KOPT-K1 (cell line): Measurements from ENCODE around the gene ALDOB.

Experiments
- H3K27ac ChIP-seq: fragments of 200-600 bp; sonication (generic); 2 replicates; pipeline ENCODE4 v1.5.1; 2016; ENCODE audit warnings: antibody characterized with exemption, mild to moderate bottlenecking, low read depth, low read length; ENCODE audit not compliant: poor library complexity, severe bottlenecking
- H3K36me3 ChIP-seq: fragments of 200-600 bp; sonication (generic); 2 replicates; pipeline ENCODE4 v1.5.1; 2017; ENCODE audit warnings: antibody characterized with exemption, mild to moderate bottlenecking, low read length, moderate library complexity; ENCODE audit not compliant: insufficient read depth
- H3K9me3 ChIP-seq: fragments of 200-600 bp; sonication (generic); 2 replicates; pipeline ENCODE4 v1.5.1; 2017; ENCODE audit warnings: antibody characterized with exemption, low read length, mild to moderate bottlenecking; ENCODE audit not compliant: insufficient read depth, poor library complexity, severe bottlenecking

ALDOB gene

DNA sequence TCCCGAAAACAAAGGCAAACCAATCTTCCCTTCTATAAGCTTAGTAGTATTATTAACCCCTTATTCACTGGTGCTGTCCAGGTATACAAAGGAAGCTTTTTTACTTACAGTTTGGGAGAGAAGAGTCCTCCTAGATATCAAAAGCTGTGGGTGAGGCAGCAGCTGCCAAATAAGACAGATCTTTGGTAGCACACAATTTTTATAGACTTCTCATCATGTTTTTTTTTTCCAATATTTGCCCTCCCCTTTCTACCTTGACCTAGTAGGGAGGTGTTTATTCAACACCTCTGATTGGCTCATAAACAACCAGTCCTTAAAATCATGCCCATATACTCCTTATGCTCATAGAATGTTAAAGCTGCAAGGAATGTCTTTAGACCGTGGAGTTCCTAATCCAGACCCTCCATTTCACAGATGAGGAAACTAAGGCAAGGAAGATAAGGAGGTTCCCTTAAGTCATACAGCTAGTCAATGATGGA is at the start of gene ALDOB:
Gene ALDOB, minus strand, starts transcription at position 174 of the 479 bp plus-strand sequence. CDS start 4,887 bp downstream, outside the sequence.
- H3K27ac ChIP-seq, result no peak within 1 kb of the TSS
- no peaks in the 10 kb centered on the region for H3K36me3 ChIP-seq
- H3K9me3 ChIP-seq, result no peaks in the 10 kb centered on the region

GRCh38 chr9:101484046-101484445 is 48.5 kb upstream of the ALDOB start:
- Histone ChIP-seq H3K36me3 (no peaks in the 10 kb centered on the region), H3K9me3 (no peaks in the 10 kb centered on the region), H3K27ac (no peak overlapping the region)

DNA sequence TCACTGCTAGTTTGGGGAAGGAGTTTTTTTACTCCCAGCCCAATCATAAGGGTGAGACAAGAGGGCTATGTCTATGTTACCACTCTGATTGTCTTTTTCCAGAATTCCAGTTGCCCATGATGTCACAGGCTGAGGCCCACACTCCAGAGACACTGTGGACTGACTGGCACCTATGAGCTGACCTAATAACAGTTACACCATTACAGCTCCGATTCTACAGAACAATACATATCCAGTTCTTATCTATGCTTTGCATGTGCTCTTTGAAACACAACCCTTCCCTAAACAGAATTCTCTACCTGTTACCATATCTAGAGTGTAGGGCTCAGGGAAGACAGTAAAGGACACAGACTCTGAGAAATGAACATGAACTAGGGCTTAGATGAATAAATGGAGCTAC is 45.7 kb upstream of the ALDOB start:
- no peaks in the 10 kb centered on the region for H3K9me3 ChIP-seq
- H3K27ac ChIP-seq, result no peak overlapping the region
- H3K36me3 ChIP-seq, result no peaks in the 10 kb centered on the region

DNA sequence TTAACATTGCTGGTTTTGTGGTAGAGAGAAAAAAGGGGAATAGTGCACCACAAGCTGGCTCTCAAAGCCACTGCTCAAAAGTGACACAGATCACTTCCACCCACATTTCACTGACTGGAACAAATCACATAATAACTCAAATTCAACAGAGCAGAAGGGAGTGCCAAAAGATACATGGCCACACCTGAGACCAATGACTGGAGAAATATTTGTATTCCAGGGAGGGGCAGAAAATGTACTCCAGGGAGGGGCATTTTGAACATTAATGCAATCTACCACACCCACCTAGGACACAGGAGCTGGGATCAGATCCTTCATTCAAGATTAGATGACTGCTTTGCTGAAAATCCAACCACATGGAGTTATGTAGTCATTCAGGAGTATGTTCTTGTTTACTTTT is 44.8 kb upstream of the ALDOB start:
- no peaks in the 10 kb centered on the region for H3K9me3 ChIP-seq
- no peak overlapping the region for H3K27ac ChIP-seq
- H3K36me3 ChIP-seq, result no peaks in the 10 kb centered on the region

DNA sequence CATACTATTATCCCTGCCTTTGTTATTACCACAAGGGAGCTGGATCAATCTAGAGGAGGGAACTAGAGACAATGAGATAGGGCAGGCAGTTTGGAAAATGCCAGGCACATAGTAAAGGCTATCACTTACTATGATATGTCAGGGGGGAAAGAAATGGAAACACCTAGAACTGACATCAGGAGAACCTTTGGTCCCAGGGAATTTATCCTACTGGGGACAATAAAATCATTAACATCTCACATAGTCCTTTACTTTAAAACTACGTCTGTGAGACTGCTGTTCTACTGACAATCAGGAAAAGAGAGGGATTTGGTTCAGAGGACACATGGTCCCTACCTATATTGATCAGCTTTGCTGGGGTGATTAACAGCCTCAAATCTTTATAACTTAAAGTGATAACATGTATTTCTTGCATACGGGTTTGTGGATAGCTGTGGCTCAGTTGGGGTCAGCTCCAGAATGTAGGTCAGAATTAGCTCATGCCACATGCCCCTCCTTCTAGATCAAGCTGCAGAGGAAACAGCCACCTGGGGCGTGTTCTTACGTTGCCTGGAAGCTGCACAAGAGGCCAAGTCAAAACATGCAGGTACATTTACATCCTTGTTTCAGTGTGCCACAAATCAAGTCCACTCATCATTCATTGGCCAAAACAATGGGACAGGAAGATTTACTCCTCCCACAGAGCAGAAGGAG is 43.9 kb upstream of the ALDOB start:
- no peak overlapping the region for H3K27ac ChIP-seq
- H3K36me3 ChIP-seq, result no peaks in the 10 kb centered on the region
- H3K9me3 ChIP-seq, result no peaks in the 10 kb centered on the region

DNA sequence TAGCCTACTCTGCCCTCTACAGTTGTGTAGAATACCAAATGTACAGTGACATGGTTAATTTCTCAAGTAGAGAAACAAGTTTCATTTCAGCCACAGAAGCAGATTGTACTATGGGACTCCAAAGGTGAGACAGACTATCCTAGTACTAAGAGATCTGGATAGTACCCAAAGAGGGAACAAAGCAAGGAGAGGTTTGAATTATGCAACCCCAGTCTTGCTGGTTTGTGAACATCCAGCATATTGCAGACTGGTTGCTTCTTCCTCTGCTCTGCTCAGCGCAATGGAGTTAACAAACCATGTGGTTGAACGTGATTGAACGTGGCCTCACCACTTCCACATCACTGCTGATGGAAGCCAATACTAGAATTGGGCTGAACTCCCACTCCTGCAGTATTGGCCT is 43.3 kb upstream of the ALDOB start:
- no peaks in the 10 kb centered on the region for H3K36me3 ChIP-seq
- H3K27ac ChIP-seq, result no peak overlapping the region

GRCh38 chr9:101478444-101478843 is 42.9 kb upstream of the ALDOB start:
- Histone ChIP-seq H3K27ac (no peak overlapping the region), H3K36me3 (no peaks in the 10 kb centered on the region)

More for the DNA sequence above, 43.3 kb upstream of the ALDOB start:
- H3K9me3 ChIP-seq, result no peaks in the 10 kb centered on the region

GRCh38 chr9:101477736-101478135 is 42.2 kb upstream of the ALDOB start:
- no peaks in the 10 kb centered on the region for H3K9me3 ChIP-seq
- no peak overlapping the region for H3K27ac ChIP-seq
- H3K36me3 ChIP-seq, result no peaks in the 10 kb centered on the region

More at GRCh38 chr9:101478444-101478843, 42.9 kb upstream of the ALDOB start:
- H3K9me3 ChIP-seq, result no peaks in the 10 kb centered on the region

- no peaks in the 10 kb centered on the region for H3K9me3 ChIP-seq
- H3K27ac ChIP-seq, result no peak overlapping the region
- H3K36me3 ChIP-seq, result no peaks in the 10 kb centered on the region
Measured at GRCh38 chr9:101477214-101477613, 41.6 kb upstream of the ALDOB start.

DNA sequence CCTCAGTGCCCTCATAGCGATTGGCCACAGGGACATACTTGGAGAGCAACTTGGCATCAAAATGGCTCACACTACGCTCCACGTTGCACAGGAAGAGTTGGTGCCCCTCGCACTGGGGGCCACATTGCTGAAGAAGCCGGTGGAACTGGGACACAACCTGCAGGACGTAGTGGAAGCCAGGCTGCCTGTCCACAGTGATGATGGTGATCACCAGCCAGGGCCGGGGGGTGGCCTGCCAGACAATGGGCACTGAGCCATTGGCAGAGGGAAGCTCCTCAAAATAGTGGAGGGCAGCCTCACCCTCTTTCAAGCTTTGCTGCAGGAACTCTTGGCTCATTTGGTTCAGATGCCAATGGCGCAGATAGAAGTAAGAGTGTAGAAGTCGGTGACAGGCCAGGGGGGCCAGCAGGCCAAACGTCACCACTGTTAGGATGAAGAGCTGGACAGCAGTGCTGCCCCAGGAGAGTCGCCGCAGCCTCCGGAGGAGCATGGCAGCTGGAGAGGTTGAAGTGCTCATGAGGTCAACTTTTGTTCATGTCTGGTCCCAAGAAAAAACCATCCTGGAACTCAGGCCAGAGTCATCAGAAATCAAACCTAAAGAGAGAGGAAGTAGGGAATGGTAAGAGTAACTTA is 41.1 kb upstream of the ALDOB start:
- H3K9me3 ChIP-seq, result no peaks in the 10 kb centered on the region
- no peaks in the 10 kb centered on the region for H3K36me3 ChIP-seq
- no peak overlapping the region for H3K27ac ChIP-seq

DNA sequence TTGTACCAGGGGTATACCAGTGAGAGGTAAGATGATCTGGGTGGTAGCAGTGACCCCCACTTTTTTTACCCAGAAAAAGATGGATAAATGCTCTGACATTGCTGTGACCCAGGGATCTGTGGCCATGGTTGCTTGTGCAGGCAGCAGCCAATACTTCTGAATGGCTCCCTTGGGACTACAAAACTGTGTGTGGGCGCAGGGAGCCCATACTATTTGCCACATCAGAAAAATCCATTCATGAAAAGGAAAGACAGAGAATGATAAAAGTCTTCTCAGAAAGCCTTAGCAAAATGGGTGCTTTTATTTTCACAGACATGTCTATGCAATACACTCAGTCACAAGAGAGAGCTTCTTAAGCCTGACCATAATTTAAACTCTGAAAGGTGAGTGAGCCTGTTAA is 37.3 kb upstream of the ALDOB start:
- H3K9me3 ChIP-seq, result no peaks in the 10 kb centered on the region
- H3K36me3 ChIP-seq, result no peaks in the 10 kb centered on the region
- H3K27ac ChIP-seq, result no peak overlapping the region

DNA sequence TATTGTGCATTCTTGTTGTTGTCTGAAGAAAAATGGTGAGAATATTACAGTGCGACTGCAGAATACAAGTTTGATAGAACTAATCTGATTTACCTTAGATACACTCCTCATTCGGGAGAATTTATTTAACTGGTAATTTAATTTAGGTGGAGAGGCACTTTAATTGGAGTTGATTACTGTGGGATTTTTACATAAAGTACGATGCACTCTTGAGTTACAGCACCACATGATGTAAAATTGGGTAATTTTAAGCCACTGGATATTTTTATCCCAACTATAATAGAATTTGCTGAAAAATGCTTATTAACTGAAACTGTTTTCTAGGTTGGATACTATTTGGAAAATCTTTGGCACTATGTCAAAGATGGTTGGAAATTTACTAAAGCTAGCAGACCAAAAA is 35.4 kb upstream of the ALDOB start:
- Histone ChIP-seq H3K9me3 (no peaks in the 10 kb centered on the region), H3K27ac (no peak overlapping the region), H3K36me3 (no peaks in the 10 kb centered on the region)

DNA sequence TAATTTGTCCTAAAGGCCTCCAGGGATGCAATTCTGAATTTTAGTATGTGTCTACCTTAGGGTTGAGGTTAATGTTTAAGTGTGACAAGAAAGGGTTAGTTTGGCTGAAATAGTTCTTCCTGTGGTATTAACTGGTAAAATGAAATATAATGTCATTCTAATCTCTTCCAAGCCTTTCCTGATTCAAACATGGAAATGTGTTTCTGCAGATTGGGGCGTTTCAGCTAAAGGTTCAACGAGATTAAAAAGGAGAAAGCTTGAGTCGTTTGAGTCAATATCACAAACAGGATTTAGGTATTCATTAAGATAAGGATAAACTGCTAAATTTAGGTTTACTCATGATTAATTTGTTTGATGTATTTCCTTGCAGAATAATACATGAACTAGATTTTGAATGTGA is 34.4 kb upstream of the ALDOB start:
- H3K27ac ChIP-seq, result no peak overlapping the region
- no peaks in the 10 kb centered on the region for H3K36me3 ChIP-seq
- no peaks in the 10 kb centered on the region for H3K9me3 ChIP-seq

GRCh38 chr9:101469026-101469425 is 33.5 kb upstream of the ALDOB start:
- H3K9me3 ChIP-seq, result no peaks in the 10 kb centered on the region
- H3K27ac ChIP-seq, result no peak overlapping the region
- no peaks in the 10 kb centered on the region for H3K36me3 ChIP-seq

- no peak overlapping the region for H3K27ac ChIP-seq
- H3K36me3 ChIP-seq, result no peaks in the 10 kb centered on the region
- H3K9me3 ChIP-seq, result no peaks in the 10 kb centered on the region
Measured at GRCh38 chr9:101468116-101468515, 32.5 kb upstream of the ALDOB start.

- H3K9me3 ChIP-seq, result no peaks in the 10 kb centered on the region
- H3K27ac ChIP-seq, result no peak overlapping the region
- H3K36me3 ChIP-seq, result no peaks in the 10 kb centered on the region
Measured at GRCh38 chr9:101467690-101468089, 32.1 kb upstream of the ALDOB start.
